Measurements from ENCODE around the gene HBM.
"Not testable (repeated sequence)": the region's sequence is repeated elsewhere in the genome, so short reads cannot be mapped to it uniquely, and the experiment has no call there.

- TF ChIP-seq CTCF (IDR thresholded peaks at IDR 0.05; ENCODE audit: borderline replicate concordance, extremely low read depth, low read length, poor library complexity, severe bottlenecking); EZH2 (IDR thresholded peaks at IDR 0.05; ENCODE audit: borderline replicate concordance, low read depth, low read length, severe bottlenecking): not testable (repeated sequence)
Observed at GRCh38 chr16:163696-164095, 2.1 kb upstream of the HBM start.
